Hepatocyte (in vitro differentiated cells): Measurements from ENCODE around the gene FGF12.

Experiments
- EZH2 ChIP-seq: fragments of 200-600 bp; sonication (generic); IDR thresholded peaks from 2 replicates; pipeline ENCODE4 v1.6.1; 2016; ENCODE audit warnings: antibody characterized with exemption, mild to moderate bottlenecking, borderline replicate concordance
- EZH2phosphoT487 ChIP-seq: fragments of 200-600 bp; sonication (generic); IDR thresholded peaks from one replicate; pipeline ENCODE4 v1.6.1; 2018; ENCODE audit warnings: antibody characterized with exemption, mild to moderate bottlenecking, low read depth, moderate library complexity; ENCODE audit not compliant: unreplicated experiment, severe bottlenecking
- TF ChIP-seq, protein P1 (sequence below): fragments of 200-600 bp; sonication (generic); IDR thresholded peaks from 2 replicates; pipeline ENCODE4 v1.5.1; 2016; ENCODE audit warnings: antibody characterized with exemption, mild to moderate bottlenecking; ENCODE audit not compliant: poor library complexity

DNA sequence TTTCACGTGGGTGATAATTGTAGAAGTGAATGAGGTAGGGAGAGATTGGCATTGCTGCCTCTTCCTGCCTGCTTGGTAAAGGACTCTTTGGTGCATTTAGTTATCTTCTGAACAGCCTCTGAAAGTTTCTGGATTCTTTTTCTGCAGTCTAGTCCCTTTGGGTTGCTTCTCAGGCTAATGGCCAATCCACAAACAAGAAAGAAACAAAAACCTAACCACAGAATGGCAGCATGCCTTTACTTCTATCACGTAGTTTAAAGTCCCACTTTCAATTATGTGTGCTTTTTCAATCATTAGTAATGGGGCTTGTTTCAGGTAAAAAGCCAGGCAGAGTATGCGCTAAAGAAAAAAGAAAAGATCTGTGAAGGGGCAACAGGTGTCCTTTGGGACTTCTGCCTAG is 7.4 kb downstream of the FGF12 start:
- TF ChIP-seq, protein P1, sequence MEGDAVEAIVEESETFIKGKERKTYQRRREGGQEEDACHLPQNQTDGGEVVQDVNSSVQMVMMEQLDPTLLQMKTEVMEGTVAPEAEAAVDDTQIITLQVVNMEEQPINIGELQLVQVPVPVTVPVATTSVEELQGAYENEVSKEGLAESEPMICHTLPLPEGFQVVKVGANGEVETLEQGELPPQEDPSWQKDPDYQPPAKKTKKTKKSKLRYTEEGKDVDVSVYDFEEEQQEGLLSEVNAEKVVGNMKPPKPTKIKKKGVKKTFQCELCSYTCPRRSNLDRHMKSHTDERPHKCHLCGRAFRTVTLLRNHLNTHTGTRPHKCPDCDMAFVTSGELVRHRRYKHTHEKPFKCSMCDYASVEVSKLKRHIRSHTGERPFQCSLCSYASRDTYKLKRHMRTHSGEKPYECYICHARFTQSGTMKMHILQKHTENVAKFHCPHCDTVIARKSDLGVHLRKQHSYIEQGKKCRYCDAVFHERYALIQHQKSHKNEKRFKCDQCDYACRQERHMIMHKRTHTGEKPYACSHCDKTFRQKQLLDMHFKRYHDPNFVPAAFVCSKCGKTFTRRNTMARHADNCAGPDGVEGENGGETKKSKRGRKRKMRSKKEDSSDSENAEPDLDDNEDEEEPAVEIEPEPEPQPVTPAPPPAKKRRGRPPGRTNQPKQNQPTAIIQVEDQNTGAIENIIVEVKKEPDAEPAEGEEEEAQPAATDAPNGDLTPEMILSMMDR = no peak
- TF ChIP-seq EZH2 (no peak), EZH2phosphoT487 (no peak)
